Retina (tissue), 1 donor: Measurements from ENCODE around the gene RRP1.

Experiments used
- DNase-seq: peaks from one replicate; pipeline ENCODE4 v3.0.0-alpha.2; 2016

The RRP1 gene

DNA sequence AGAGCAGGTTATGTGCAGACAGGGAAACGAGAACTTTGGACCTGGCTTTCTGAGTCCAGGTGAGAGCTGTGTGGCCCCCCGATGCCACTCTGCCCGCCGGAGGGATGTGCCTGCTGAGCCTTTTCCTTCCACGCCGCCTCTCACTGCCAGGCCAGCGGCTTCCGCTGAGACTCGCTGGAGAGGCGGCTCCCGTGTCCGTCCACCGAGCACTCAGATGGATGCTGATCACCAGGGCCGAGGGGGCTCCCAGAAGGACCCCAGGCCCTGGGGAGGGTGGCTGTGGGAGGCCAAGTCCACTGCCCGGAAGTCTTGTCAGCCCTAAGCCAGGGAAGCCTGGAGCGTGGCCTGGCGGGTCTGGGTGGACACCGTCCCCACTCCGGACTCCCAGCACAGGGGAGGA is 29.7 kb upstream of the RRP1 start:
- DNase-seq, result no peak

GRCh38 chr21:43760391-43760958 is 28.9 kb upstream of the RRP1 start:
- DNase-seq, result no peak

DNA sequence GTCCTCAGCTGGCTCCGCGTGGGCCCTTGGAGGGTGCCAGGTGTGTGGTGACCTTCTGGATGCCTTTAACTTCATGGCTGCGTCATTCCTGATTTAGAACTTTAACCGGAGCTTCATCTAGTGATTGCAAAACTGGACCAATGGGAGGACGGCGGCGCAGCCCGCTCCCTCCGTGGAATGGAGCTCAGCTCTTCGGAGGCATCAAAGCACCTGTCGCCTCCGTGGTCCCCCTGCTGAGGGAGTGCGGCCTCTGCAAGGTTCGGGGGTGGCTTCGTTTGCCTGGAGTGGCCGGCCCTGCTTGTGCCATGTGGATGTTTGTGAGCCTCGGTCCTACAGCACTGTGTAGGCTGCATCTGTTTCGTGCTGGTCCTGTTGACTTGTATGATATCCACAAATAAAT is 27.5 kb upstream of the RRP1 start:
- DNase-seq, result no peak

DNA sequence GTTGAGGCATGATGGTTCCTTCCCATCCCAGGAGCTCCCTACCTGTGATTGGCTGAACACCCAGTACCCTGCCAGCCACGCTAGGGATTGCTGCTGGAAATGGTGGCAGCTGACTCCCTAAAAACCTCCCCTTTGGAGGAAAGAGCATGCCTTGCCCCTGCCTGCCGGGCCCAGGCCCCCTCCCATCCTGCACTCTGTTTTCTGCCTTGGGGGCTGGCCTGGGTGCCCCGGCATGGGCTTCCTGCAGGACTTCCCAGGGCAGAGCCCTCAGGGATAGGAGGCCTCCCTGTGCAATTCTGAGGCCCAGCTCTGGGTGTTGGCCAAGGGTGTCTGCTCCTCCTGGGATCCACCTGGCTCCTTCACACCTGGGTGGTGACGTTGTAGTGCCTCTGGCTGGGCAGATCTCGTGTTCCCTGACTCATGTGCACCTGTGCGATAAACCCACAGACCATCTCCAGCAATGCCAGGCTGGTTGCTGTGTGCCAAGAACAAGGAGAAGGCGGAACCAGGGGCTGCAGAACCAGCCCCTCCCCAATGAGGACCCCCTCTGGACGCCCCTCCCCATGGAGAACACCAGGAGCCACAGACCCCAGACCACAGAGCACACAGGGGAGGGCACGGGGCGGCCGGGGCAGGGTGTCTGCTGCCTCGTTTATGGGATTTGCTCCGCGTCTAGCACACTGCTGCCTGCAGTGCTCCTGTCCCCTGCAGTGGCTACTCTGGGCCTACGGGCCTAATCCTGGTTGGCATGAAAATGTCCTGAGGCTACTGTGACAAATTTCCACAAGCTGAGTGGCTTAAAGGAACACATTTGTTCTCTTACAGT is 26.9 kb upstream of the RRP1 start:
- no peak for DNase-seq

DNA sequence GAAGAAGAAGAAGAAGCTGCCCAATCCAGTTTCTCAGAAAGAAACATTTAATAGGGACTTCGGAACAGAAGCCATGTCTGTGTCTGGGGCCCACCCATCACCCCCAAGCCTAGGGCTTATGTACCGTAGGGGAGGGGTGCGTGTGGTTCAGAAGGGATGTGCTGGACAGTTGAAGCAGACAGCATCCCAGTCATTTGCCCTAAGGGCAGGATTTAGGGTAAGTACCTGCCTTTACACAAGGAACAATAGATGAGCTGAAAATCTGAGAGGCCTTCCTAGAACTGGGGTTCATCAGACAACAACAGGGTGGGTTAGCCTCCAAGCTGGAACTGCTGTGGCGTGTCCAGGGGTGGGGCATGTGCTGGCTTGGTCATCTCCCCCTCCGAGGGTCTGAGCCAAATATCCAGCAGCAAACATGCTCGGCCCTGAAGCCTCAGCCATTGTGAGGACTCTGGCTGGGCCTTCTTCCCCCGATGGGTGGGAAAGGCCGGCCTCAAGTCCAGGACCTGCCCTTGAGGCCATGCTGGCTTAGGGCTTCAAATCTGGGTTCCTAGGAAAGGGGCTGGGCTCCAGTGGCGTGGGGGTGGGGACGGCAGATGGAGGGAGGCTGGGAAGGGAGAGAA is 25.4 kb upstream of the RRP1 start:
- DNase-seq, result no peak

DNA sequence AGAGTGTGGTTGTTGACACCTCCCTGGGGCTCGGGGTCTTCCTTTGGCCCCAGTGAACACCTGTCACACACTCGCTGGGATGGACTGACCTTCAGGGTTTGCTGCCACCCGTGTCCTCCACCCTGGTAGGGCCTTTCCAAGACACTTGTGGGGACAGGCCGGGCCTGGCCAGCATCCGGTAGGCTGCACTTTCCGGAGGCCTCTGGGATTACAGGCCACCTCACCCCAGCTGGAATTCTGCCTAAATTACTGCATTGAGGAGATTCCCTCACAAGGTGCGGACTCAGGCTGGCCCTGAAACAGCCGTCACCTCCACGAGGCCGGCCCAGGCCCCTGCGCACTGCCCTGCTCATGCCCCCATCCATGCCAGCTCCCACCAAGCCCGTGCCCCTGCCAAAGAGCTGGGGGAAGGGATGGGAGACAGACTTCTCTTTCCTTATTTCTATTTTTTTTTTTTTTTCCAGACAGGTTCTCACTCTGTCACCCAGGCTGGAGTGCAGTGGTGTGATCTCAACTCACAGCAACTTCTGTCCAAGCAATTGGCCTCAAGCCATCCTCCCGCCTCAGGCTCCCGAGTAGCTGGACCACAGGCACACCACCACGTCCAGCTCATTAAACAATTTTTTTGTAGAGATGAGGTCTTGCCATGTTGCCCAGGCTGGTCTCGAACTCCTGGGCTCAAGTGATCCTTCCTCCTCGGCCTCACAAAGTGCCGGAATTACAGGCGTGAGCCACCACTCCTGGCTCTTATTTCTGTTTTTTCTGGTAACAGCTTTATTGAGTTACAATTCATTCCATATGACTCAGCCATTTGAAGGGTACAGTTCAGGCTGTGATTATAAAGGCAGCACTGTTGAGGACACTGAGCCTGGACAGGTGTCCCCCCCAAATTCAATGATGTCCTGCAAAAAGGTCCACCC is 24.5 kb upstream of the RRP1 start:
- no peak for DNase-seq

DNA sequence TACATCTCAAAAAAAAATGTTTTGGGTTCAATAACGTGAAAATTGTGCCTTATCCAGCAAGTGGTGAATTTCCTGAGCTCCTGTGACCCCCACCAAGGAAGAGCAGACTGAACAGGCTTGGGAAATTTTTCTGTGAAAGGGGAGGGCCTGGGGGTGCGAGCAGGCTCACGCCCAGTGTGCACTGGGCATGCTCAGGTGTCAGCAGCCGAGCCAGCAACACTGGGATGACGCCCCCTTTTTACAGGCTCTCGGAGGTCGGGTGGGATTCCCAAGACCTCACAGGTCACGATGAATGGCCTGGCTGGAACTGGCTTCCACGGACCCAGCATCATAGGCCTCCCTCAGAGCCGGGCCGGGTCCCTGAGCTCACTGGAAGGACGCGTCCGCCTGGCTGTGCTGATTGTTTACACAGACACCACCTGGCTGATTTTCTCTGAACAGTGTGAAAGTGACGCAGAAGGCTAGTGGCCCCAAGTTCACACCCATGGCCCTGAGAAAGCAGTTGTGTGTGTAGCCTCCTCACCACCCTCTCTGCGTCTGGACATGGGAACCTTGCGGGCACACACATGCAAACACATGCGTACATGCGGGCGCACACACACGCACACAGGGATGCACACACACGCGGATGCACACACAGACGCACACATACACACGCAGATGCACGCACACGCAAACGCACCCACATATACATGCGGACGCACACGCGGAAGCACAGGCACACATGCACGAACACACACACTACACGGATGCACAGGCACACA is 22.5 kb upstream of the RRP1 start:
- no peak for DNase-seq

GRCh38 chr21:43767498-43767983 is 21.8 kb upstream of the RRP1 start:
- DNase-seq, result no peak

DNA sequence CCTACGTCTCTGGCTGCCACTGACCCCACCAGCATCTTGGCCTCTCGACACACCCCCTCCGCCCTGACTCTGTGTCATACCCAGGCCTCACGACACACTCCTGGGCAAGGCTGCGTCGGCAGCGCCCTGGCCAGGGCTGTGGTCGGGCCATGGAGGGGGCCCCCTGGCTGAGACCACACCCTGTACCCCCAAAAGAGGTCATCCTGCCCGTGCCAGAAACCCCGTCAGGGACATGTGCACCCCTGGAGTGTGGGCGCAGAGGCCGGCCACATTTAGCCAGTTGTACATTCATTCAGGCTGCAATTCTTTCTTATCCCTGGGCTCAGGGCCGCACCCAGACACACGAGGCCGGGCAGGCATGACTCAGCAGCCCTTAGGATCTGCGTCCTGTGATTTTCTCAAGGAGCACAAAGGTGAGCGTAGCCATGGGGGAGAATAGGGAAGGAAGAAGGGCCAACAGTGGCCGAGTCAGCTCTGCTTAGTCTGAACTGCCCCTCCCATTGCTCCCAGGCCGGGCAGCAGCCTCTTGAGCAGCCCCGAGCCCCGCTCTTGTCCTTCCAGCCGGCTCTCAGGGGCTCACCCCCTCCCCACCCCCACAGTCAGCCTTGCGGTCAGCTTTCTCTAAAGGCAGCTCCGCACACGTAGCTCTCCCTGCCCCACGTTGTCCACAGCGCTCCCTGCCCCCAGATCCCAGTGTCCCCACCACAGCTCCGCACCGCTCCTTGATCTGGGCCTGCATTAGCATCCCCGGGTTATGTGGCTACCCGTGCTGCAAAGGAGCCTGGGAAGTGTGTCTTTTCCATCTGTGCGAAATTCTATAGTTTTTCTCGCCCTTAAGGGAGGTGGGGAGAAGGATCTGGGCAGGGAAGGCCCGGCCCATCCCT is 21.2 kb upstream of the RRP1 start:
- DNase-seq, result peak; percentile 54

GRCh38 chr21:43768868-43769167 is 20.6 kb upstream of the RRP1 start:
- no peak for DNase-seq

GRCh38 chr21:43769325-43769958 is 19.9 kb upstream of the RRP1 start:
- no peak for DNase-seq

GRCh38 chr21:43770066-43770655 is 19.2 kb upstream of the RRP1 start:
- no peak for DNase-seq

DNA sequence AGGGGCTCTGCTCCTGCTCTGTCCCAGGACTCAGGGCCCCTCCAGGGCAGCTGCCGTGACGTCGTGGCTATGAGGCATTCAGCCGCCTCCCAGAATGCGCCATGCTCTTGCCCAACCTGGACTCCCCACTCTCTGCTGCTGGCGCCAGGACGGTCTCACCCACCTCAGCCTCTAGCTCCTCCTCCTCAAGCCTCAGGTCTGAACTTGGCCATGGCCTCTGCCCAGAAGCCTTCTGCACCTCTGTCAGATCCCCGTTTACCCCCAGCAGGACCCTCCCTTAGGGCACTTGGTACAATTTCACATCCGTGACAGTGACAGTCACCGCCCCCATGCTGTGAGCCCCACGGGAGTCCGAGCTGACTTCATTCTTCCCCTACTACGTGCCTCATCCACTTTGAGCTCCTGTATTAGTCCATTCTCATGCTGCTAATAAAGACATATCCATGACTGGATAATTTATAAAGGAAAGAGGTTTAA is 18.1 kb upstream of the RRP1 start:
- no peak for DNase-seq

- DNase-seq, result no peak
These were observed 17.5 kb upstream of the RRP1 start for GRCh38 chr21:43771698-43772424.

GRCh38 chr21:43772425-43772821 is 17.0 kb upstream of the RRP1 start:
- DNase-seq, result no peak

DNA sequence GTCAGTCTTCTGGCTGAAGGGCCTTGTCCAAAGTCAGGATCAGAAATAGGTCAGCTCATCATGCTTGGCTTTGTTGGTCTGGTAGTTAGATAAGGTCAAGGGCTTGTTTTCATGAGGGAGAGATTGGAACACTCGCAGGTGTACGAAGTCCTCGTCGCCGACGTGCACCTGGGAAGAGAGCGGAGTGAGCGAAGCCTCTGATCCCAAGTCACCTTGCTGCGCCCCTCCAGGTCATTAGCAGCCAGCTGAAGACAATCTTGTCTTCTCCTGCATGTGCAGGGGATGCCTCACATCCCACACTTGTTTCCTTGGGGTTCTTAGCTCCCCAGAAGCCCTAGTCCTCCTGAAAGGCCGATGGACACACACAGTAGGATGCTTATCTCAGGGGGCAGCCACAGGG is 15.2 kb upstream of the RRP1 start:
- DNase-seq, result no peak

DNA sequence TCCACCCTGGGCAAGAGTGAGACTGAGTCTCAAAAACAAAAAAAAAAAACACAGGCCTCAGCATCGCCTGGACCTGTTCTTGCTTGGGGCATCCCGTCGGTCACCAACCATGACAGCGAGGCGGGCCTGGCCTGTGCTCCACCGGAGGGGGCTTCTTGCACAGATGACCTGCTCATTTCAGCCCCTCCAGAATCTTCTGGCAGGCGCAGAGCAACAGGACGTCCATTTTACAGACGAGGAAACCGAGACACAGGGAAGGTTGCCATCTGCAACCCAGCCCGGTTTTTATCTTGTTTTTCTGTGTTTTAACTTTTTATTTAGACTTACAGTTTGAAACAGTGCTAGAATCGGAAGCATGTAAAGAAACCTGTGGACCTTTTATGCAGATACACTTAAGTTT is 14.2 kb upstream of the RRP1 start:
- no peak for DNase-seq

DNA sequence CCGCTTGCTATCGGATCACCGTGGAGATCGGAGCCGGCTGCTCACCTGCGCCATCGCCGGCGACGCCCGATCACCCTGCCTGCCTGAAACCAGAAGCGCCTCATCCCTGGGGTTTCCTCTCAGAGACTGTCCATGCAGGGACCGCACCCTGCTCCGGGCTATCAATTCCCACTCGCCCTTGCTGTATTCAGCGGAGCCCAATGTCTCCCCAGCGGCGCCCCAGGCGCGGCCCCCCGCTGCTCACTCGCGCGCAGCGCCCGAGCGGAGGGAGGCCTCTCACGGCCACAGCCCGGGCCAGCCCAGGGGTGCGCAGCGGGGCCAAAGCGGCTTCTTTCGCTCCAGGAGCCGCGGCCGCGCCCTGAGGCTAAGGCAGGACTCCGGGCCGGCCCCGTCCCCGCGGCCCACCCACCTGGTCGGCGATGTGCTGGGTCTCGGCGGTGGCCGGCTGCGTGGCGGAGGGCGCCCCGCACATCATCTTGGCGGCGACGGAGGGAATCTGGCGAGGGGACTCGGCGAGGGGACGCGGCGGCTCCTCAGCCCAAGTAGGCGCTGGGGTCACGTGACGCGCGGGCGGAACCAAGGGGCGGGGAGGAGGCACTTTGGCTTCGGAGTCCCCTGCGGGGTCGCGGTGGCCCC is 13.5 kb upstream of the RRP1 start, which contains the start of gene CSTB:
CSTB (minus strand) TSS at position 514 of the 636 bp plus-strand sequence; CDS start at position 475, 39 bp downstream.
- peak; percentile 89 for DNase-seq

GRCh38 chr21:43777953-43778352 is 11.4 kb upstream of the RRP1 start:
- no peak for DNase-seq
